GM12878 (cell line): ENCODE data around the gene DAZAP1. TPM values are rescaled to one million over a fixed set of nuclear protein-coding genes. Genes with fewer than 3 reads are reported as not detected.

ENCODE experiments used
- ATAC-seq: fragments of 200-7000 bp; cut with Tn5 transposase; 3 replicates; pipeline ENCODE4 v1.9.1; 2020; ENCODE audit warnings: mild to moderate bottlenecking, moderate library complexity
- BruUV-seq: library from RNA; stranded (reverse); fragments of 400-500 nt; replicated peaks from 2 replicates; lab custom pipeline; 2021; lab: Mats Ljungman, UMichigan
- CTCF ChIA-PET: fragments of 300-600 bp; sonication (Branson Sonifier 250); formaldehyde crosslinking; extraction: SDS; loops from one replicate; lab custom pipeline; 2021; ENCODE audit warnings: inconsistent platforms; lab: Yijun Ruan, JAX
- POLR2A ChIA-PET: fragments of 350-600 bp; formaldehyde crosslinking; extraction: SDS; loops from one replicate; lab custom pipeline; 2021; ENCODE audit warnings: inconsistent platforms; lab: Charles Lee
- RAD21 ChIA-PET: fragments of 300-600 bp; sonication (Branson Sonifier 250); formaldehyde crosslinking; loops from one replicate; lab custom pipeline; 2023; ENCODE audit warnings: antibody characterized with exemption; ENCODE audit not compliant: unreplicated experiment; lab: Charles Lee
- SMC1A ChIA-PET: fragments of 300-600 bp; sonication (Branson Sonifier 250); formaldehyde crosslinking; loops from one replicate; lab custom pipeline; 2023; ENCODE audit not compliant: unreplicated experiment, uncharacterized antibody; lab: Charles Lee
- DNase-seq: peaks from one replicate; pipeline ENCODE4 v3.0.0-alpha.2; 2011; ENCODE audit warnings: low read depth, low spot score
- FAIRE-seq: peaks from 3 replicates; lab custom pipeline; 2011; peaks lifted over from hg19 to GRCh38; lab: Jason Lieb, UNC
- H2AFZ ChIP-seq: 2 replicates; pipeline ENCODE4 v1.6.0; 2011; ENCODE audit warnings: low read depth, low read length, control low read depth; ENCODE audit not compliant: control insufficient read depth
- H3K27ac ChIP-seq: 2 replicates; pipeline ENCODE4 v1.5.1; 2011; ENCODE audit warnings: control low read depth; ENCODE audit not compliant: control insufficient read depth, insufficient read depth
- H3K27me3 ChIP-seq, 2 experiments: replicated peaks in 1 of 2; 2 replicates each; pipeline versions ENCODE4 v1.6.0 to v1.6.1; 2011; ENCODE audit warnings: low read length in 1 of 2; ENCODE audit not compliant: control insufficient read depth in 2 of 2, insufficient read depth in 2 of 2
- H3K36me3 ChIP-seq, 2 experiments: 2 replicates each; pipeline ENCODE4 v1.5.1; 2011; ENCODE audit warnings: low read length in 1 of 2; ENCODE audit not compliant: control insufficient read depth in 2 of 2, insufficient read depth in 2 of 2
- H3K4me1 ChIP-seq: 2 replicates; pipeline ENCODE4 v1.6.1; 2011; ENCODE audit warnings: mild to moderate bottlenecking, low read length, moderate library complexity, mixed read lengths; ENCODE audit not compliant: control insufficient read depth, insufficient read depth
- H3K4me2 ChIP-seq: 2 replicates; pipeline ENCODE4 v1.6.0; 2011; ENCODE audit warnings: control low read depth; ENCODE audit not compliant: control insufficient read depth, insufficient read depth
- H3K4me3 ChIP-seq: fragments of 200-600 bp; sonication (generic); 2 replicates; pipeline ENCODE4 v1.5.1; 2016
- H3K79me2 ChIP-seq: 2 replicates; pipeline ENCODE4 v1.6.0; 2011; ENCODE audit warnings: low read length; ENCODE audit not compliant: control insufficient read depth, insufficient read depth
- H3K9ac ChIP-seq: 2 replicates; pipeline ENCODE4 v1.8.0; 2011; ENCODE audit warnings: low read length, control low read depth, mixed read lengths; ENCODE audit not compliant: control insufficient read depth, insufficient read depth
- H3K9me3 ChIP-seq: replicated peaks from 3 replicates; pipeline ENCODE4 v1.5.1; 2011; ENCODE audit warnings: mild to moderate bottlenecking, low read length; ENCODE audit not compliant: control insufficient read depth, insufficient read depth
- H4K20me1 ChIP-seq: 2 replicates; pipeline ENCODE4 v1.6.0; 2011; ENCODE audit not compliant: control insufficient read depth, insufficient read depth
- ASH2L ChIP-seq: fragments of 300-600, 200-600 bp; sonication (generic); IDR thresholded peaks from 2 replicates; pipeline ENCODE4 v1.6.1; 2017; ENCODE audit warnings: low read depth, mild to moderate bottlenecking, borderline replicate concordance
- CBX5 ChIP-seq: sonication (generic); IDR thresholded peaks from 2 replicates; pipeline ENCODE4 v1.6.1; 2016; ENCODE audit warnings: low read depth, moderate library complexity, mild to moderate bottlenecking, inconsistent platforms
- CHD1 ChIP-seq: IDR thresholded peaks from 2 replicates; pipeline ENCODE4 v1.6.1; 2012; ENCODE audit warnings: low read depth, low read length, improper control_type of control experiment
- MTA2 ChIP-seq: fragments of 450-650 bp; IDR thresholded peaks from 2 replicates; pipeline ENCODE4 v1.6.1; 2016; ENCODE audit warnings: low read depth, mild to moderate bottlenecking, moderate library complexity
- MXI1 ChIP-seq: fragments of 150-350 bp; IDR thresholded peaks from 2 replicates; pipeline ENCODE4 v1.6.1; 2011; ENCODE audit warnings: low read depth, mild to moderate bottlenecking, inconsistent platforms, low read length, improper control_type of control experiment
- MYB ChIP-seq: fragments of 150-350 bp; IDR thresholded peaks from 2 replicates; pipeline ENCODE4 v1.6.1; 2014; ENCODE audit warnings: mild to moderate bottlenecking, low read depth, low read length, borderline replicate concordance
- NFXL1 ChIP-seq: fragments of 450-650 bp; IDR thresholded peaks from 2 replicates; pipeline ENCODE4 v1.6.1; 2017; ENCODE audit warnings: antibody characterized with exemption, mild to moderate bottlenecking, borderline replicate concordance
- RB1 ChIP-seq: fragments of 450-650 bp; formaldehyde crosslinking; IDR thresholded peaks from 2 replicates; pipeline ENCODE4 v1.6.1; 2017; ENCODE audit warnings: mild to moderate bottlenecking, borderline replicate concordance
- RUNX3 ChIP-seq: IDR thresholded peaks from 2 replicates; pipeline ENCODE4 v1.6.1; 2012; ENCODE audit warnings: low read length, inconsistent platforms
- YY1 ChIP-seq: IDR thresholded peaks from 2 replicates; pipeline ENCODE4 v1.6.1; 2011; ENCODE audit warnings: low read depth, mild to moderate bottlenecking, low read length
- WGBS: methylation state at CpG from one replicate; pipeline ENCODE4 v1.1.6; 2016; ENCODE audit warnings: low lambda C conversion rate; ENCODE audit not compliant: insufficient replicate concordance, insufficient coverage; ENCODE audit errors: missing lambda C conversion rate; 5-methylcytosine and 5-hydroxymethylcytosine counted together
- in situ Hi-C: fragments of 300-500 bp; cut with MboI; formaldehyde crosslinking; loops from 9 replicates; pipeline ENCODE4 v1.14.3; 2018; ENCODE audit warnings: mixed read lengths
- intact Hi-C: fragments of 100-400 bp; cut with micrococcal nuclease; formaldehyde crosslinking; loops from one replicate; pipeline ENCODE4 v1.14.2; 2022; ENCODE audit not compliant: unreplicated experiment
- polyA plus RNA-seq, 11 experiments: library from polyadenylated mRNA; depleted of rRNA in 4 of 11; unstranded in 6 of 11; stranded (reverse) in 5 of 11; fragments of >200 nt; fragmentation: Nextera tagmentation in 4 of 11; fragmentation: Illumina TruSeq in 1 of 11; extraction: Ambion mirVana in 4 of 11; extraction: Trizol in 1 of 11; gene quantifications; 1 replicate in 1 of 11; 2 replicates in 10 of 11; pipeline versions ENCODE4 v1.2.1 to v1.2.3, GENCODE V29; 2011 to 2016; ENCODE audit warnings: inconsistent platforms in 2 of 11, missing spikeins in 2 of 11, low read depth in 1 of 11
- total RNA-seq, 4 experiments: library from RNA; depleted of rRNA in 3 of 4; stranded (reverse); fragments of >200 nt in 3 of 4; fragmentation: Illumina TruSeq in 1 of 4; extraction: Trizol in 1 of 4; gene quantifications; 2 replicates each; pipeline versions ENCODE4 v1.2.1 to v1.2.3, GENCODE V29; 2013 to 2021
- TF ChIP-seq, protein P1 (sequence below): IDR thresholded peaks from 2 replicates; pipeline ENCODE4 v1.6.1; 2012; ENCODE audit warnings: improper control_type of control experiment, low read depth, low read length; ENCODE audit not compliant: insufficient replicate concordance
- TF ChIP-seq, protein P2 (sequence below): IDR thresholded peaks from 2 replicates; pipeline ENCODE4 v1.6.1; 2012; ENCODE audit warnings: low read length, inconsistent platforms
- TF ChIP-seq, protein P3 (sequence below): fragments of 450-650 bp; formaldehyde crosslinking; IDR thresholded peaks from 2 replicates; pipeline ENCODE4 v1.5.0; 2022; ENCODE audit warnings: mild to moderate bottlenecking, missing genetic modification characterization
- TF ChIP-seq, protein P4 (sequence below): fragments of 450-650 bp; IDR thresholded peaks from 2 replicates; pipeline ENCODE4 v1.6.1; 2017; ENCODE audit warnings: borderline replicate concordance

The DAZAP1 gene
- total and polyA plus RNA-seq, 10 of the 15 experiments (the other 5 are each of a cell fraction or from before 2014, with no cell fraction given): 9.9 to 240 (median 92.3) TPM

DNA sequence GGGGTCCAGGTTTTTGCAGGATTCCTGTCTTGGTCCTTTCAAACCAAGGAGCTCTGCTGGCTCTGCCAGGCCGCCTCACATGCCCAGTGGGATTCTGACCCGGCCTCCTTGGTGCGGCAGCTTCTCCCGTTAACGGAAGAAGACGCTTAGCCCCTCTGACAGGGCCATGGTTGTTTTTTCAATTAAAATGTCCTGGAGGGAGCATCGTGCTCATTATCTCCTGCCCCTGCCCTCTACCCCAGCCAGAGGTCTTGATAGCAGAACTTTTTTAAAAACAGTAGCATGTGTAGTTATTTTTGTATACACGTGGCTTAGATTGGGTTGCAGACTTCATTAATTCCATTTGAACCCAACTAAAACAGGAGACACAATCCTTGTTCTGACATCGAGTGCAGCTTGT, 19.4 kb downstream of the DAZAP1 start:
- RAD21 ChIA-PET: no interaction called here
- Histone ChIP-seq H3K27me3 (no peaks in the 10 kb centered on the region), H3K79me2 (no peaks in the 10 kb centered on the region), H3K9ac (no peak overlapping the region), H3K4me1 (no peaks in the 10 kb centered on the region), H3K36me3 (peaks cover 19 to 57% of the 10 kb centered on the region in 2 experiments), H3K27ac (no peak overlapping the region), H3K4me3 (no peak overlapping the region), H3K4me2 (no peak overlapping the region), H2AFZ (no peak overlapping the region), H3K9me3 (no peaks in the 10 kb centered on the region), H4K20me1 (no peaks in the 10 kb centered on the region)
- DNase-seq (no peak), ATAC-seq (no peak), FAIRE-seq (no peak)
- 86% methylated on average over 9 of the region's 9 CpGs for WGBS
- CTCF ChIA-PET: no interaction called here
- BruUV-seq: no TSS peak
- POLR2A ChIA-PET: interaction anchor here (0.5 kb wide), 1 partner anchor 292 kb away, joined by 3 read pairs; no protein-coding TSS in a partner anchor
- in situ Hi-C loops: no loop called here
- intact Hi-C loops: no loop called here
- SMC1A ChIA-PET: no interaction called here
- TF ChIP-seq NFXL1 (no peak), YY1 (no peak), MYB (no peak), MXI1 (no peak), RUNX3 (no peak), MTA2 (no peak), ASH2L (no peak), CBX5 (no peak), RB1 (no peak), CHD1 (no peak)
- TF ChIP-seq, protein P1, sequence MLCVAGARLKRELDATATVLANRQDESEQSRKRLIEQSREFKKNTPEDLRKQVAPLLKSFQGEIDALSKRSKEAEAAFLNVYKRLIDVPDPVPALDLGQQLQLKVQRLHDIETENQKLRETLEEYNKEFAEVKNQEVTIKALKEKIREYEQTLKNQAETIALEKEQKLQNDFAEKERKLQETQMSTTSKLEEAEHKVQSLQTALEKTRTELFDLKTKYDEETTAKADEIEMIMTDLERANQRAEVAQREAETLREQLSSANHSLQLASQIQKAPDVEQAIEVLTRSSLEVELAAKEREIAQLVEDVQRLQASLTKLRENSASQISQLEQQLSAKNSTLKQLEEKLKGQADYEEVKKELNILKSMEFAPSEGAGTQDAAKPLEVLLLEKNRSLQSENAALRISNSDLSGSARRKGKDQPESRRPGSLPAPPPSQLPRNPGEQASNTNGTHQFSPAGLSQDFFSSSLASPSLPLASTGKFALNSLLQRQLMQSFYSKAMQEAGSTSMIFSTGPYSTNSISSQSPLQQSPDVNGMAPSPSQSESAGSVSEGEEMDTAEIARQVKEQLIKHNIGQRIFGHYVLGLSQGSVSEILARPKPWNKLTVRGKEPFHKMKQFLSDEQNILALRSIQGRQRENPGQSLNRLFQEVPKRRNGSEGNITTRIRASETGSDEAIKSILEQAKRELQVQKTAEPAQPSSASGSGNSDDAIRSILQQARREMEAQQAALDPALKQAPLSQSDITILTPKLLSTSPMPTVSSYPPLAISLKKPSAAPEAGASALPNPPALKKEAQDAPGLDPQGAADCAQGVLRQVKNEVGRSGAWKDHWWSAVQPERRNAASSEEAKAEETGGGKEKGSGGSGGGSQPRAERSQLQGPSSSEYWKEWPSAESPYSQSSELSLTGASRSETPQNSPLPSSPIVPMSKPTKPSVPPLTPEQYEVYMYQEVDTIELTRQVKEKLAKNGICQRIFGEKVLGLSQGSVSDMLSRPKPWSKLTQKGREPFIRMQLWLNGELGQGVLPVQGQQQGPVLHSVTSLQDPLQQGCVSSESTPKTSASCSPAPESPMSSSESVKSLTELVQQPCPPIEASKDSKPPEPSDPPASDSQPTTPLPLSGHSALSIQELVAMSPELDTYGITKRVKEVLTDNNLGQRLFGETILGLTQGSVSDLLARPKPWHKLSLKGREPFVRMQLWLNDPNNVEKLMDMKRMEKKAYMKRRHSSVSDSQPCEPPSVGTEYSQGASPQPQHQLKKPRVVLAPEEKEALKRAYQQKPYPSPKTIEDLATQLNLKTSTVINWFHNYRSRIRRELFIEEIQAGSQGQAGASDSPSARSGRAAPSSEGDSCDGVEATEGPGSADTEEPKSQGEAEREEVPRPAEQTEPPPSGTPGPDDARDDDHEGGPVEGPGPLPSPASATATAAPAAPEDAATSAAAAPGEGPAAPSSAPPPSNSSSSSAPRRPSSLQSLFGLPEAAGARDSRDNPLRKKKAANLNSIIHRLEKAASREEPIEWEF: no peak
- TF ChIP-seq, protein P2, sequence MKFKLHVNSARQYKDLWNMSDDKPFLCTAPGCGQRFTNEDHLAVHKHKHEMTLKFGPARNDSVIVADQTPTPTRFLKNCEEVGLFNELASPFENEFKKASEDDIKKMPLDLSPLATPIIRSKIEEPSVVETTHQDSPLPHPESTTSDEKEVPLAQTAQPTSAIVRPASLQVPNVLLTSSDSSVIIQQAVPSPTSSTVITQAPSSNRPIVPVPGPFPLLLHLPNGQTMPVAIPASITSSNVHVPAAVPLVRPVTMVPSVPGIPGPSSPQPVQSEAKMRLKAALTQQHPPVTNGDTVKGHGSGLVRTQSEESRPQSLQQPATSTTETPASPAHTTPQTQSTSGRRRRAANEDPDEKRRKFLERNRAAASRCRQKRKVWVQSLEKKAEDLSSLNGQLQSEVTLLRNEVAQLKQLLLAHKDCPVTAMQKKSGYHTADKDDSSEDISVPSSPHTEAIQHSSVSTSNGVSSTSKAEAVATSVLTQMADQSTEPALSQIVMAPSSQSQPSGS: no peak
- TF ChIP-seq, protein P3, sequence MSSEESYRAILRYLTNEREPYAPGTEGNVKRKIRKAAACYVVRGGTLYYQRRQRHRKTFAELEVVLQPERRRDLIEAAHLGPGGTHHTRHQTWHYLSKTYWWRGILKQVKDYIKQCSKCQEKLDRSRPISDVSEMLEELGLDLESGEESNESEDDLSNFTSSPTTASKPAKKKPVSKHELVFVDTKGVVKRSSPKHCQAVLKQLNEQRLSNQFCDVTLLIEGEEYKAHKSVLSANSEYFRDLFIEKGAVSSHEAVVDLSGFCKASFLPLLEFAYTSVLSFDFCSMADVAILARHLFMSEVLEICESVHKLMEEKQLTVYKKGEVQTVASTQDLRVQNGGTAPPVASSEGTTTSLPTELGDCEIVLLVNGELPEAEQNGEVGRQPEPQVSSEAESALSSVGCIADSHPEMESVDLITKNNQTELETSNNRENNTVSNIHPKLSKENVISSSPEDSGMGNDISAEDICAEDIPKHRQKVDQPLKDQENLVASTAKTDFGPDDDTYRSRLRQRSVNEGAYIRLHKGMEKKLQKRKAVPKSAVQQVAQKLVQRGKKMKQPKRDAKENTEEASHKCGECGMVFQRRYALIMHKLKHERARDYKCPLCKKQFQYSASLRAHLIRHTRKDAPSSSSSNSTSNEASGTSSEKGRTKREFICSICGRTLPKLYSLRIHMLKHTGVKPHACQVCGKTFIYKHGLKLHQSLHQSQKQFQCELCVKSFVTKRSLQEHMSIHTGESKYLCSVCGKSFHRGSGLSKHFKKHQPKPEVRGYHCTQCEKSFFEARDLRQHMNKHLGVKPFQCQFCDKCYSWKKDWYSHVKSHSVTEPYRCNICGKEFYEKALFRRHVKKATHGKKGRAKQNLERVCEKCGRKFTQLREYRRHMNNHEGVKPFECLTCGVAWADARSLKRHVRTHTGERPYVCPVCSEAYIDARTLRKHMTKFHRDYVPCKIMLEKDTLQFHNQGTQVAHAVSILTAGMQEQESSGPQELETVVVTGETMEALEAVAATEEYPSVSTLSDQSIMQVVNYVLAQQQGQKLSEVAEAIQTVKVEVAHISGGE (CRISPR knock-in tag): no peak
- TF ChIP-seq, protein P4, sequence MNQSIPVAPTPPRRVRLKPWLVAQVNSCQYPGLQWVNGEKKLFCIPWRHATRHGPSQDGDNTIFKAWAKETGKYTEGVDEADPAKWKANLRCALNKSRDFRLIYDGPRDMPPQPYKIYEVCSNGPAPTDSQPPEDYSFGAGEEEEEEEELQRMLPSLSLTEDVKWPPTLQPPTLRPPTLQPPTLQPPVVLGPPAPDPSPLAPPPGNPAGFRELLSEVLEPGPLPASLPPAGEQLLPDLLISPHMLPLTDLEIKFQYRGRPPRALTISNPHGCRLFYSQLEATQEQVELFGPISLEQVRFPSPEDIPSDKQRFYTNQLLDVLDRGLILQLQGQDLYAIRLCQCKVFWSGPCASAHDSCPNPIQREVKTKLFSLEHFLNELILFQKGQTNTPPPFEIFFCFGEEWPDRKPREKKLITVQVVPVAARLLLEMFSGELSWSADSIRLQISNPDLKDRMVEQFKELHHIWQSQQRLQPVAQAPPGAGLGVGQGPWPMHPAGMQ: no peak
